ENCODE results near the gene SLC29A3.
A peak's percentile ranks its signal among the peaks of the same experiment; 100 is the strongest.

The SLC29A3 gene

GRCh38 chr10:71380841-71381240, 61.8 kb downstream of the SLC29A3 start:
- TF ChIP-seq JUND (IDR thresholded peaks at IDR 0.05; ENCODE audit: low read depth) = no peak
- DNase-seq (ENCODE audit: low read depth in 1 of 2, low spot score in 1 of 2) = no peak
- in situ Hi-C loops (cut with HindIII; ENCODE audit: low pct_unique_long_range_greater_than_20kb, low sequenced_read_pairs) = no loop called here

DNA sequence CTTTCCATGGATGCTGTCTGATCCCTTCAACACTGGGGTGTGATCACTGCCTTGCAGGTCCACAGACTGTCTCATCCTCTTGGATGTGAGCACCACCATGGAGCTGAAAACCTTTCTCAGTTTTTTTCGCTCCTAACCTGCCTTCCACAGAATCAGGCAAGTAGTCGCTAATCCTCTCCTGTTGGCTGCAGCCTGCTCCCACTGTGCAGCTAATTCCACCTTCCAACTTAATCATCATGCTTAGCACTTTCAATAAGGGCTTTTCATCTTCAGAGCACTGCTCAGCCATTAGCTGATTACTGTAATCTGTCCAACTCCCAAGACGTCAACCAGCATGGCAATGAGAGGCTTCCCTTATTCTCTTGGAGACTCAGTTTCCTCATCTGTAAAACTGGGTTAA, 62.6 kb downstream of the SLC29A3 start:
- no peak for DNase-seq (ENCODE audit: low read depth in 1 of 2, low spot score in 1 of 2)
- in situ Hi-C loops (cut with HindIII; ENCODE audit: low pct_unique_long_range_greater_than_20kb, low sequenced_read_pairs) = no loop called here
- no peak for TF ChIP-seq JUND (IDR thresholded peaks at IDR 0.05; ENCODE audit: low read depth)

DNA sequence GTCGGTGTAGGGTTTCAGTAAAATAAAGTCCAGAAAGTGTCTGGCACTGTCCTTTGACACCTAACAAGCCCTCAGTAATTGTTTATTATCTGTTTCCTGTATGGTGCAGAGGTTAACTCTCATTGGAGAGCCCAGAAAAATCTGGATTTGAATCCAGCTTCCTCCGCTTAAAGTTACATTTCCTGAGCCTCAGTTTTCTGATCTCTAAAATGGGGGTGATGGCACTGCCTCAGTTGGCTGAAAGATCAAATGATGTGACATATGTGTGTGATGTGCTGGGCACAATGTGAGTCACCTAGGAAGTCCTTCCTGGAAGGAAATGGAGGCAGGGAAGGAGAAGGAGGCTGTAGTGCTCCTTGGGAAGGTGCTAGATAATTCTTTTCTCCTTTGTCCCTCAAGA, 63.0 kb downstream of the SLC29A3 start:
- no peak for TF ChIP-seq JUND (IDR thresholded peaks at IDR 0.05; ENCODE audit: low read depth)
- no peak for DNase-seq (ENCODE audit: low read depth in 1 of 2, low spot score in 1 of 2)
- in situ Hi-C loops (cut with HindIII; ENCODE audit: low pct_unique_long_range_greater_than_20kb, low sequenced_read_pairs) = no loop called here

- in situ Hi-C loops (cut with HindIII; ENCODE audit: low pct_unique_long_range_greater_than_20kb, low sequenced_read_pairs) = no loop called here
- no peak for DNase-seq (ENCODE audit: low read depth in 1 of 2, low spot score in 1 of 2)
- no peak for TF ChIP-seq JUND (IDR thresholded peaks at IDR 0.05; ENCODE audit: low read depth)
Observed at GRCh38 chr10:71382757-71383156, 63.7 kb downstream of the SLC29A3 start.

DNA sequence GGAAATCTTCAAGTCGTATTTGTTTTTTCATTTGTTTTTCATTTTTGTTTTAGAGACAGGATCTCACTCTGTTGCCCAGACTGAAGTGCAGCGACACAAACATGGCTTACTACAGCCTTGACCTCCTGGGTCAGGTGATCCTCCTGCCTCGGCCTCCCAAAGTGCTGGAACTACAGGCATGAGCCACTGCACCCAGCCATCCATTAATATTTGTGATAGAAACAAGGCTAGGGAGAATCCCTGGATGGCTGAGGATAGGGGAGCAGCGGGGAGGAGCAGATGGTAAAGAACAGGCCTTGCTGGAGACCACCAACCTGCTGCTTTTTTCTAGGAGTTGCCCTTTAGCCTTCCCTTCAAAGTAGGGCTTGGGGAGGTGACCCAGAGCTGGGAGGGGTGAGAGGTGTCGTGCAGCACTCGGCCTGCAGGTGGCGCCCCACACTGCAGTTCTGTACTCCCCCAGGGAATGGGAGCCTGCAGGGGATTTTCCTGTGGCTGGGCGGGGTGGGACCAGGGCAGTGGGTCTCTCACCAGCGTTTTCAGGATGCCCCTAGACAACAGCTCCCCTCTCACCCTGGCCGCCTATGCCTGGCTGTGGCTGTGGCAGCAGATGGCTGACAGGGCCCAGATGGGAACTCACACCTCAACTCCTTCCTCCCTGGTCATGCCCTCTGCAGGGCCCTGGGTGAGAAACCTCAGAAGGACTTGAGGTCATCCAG, 65.1 kb downstream of the SLC29A3 start:
- no peak for TF ChIP-seq JUND (IDR thresholded peaks at IDR 0.05; ENCODE audit: low read depth)
- in situ Hi-C loops (cut with HindIII; ENCODE audit: low pct_unique_long_range_greater_than_20kb, low sequenced_read_pairs) = no loop called here
- peak; percentile 38 to 45 for DNase-seq (ENCODE audit: low read depth in 1 of 2, low spot score in 1 of 2)

DNA sequence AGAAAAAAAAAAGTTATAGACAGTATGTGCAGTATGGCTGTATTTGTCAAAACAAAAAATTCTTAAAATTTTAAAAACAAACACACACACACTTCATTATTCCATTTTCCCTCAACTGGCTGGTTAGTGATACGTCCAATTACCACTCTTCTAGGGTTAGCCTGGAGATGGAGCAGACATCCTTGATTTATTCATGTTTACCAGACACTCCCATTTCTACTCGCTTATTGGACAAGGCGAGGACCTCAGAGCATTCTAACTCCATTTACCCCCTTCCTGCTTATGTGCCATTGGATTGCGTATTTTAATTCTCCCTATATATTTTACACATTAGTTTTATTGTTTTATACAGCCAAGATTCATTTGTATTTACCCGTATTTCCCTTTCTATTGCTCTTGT, 69.1 kb downstream of the SLC29A3 start:
- in situ Hi-C loops (cut with HindIII; ENCODE audit: low pct_unique_long_range_greater_than_20kb, low sequenced_read_pairs) = no loop called here
- TF ChIP-seq JUND (IDR thresholded peaks at IDR 0.05; ENCODE audit: low read depth) = no peak
- no peak for DNase-seq (ENCODE audit: low read depth in 1 of 2, low spot score in 1 of 2)

GRCh38 chr10:71388583-71389310, 69.7 kb downstream of the SLC29A3 start:
- no peak for TF ChIP-seq JUND (IDR thresholded peaks at IDR 0.05; ENCODE audit: low read depth)
- no peak for DNase-seq (ENCODE audit: low read depth in 1 of 2, low spot score in 1 of 2)
- in situ Hi-C loops (cut with HindIII; ENCODE audit: low pct_unique_long_range_greater_than_20kb, low sequenced_read_pairs) = no loop called here

DNA sequence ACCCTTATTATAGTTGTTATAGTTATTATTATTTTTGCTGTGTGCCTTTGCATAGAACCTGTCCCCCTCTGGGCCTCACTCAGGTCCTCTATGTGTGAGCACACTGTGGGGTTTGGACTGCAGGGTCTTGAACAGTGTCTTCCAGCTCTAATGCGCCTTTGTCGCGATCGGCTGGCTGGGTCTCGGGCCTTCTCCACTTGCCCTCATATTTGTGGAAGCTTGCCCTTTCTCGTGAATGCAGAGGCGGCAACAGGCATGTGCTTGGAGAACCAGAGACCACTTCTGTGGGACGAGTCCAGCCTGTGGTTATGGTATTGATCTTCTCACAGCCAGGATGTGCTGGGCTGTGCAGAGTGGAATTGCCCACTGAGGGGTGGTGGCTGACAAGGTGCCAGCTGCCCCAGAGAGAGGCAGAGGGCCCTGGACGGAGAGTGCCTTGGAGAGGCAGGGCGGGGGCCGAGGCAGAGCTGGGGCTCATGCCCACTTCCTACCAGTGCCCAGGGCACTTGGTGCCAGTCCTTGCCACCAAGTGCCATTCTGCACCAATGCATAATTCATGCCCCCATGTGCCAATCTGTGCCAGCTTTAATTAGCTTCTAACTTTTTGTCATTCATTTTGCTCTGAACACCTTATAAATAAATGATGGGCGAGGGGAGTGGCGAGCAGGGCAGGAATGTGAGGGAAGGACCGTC, 70.9 kb downstream of the SLC29A3 start:
- in situ Hi-C loops (cut with HindIII; ENCODE audit: low pct_unique_long_range_greater_than_20kb, low sequenced_read_pairs) = no loop called here
- DNase-seq (ENCODE audit: low read depth in 1 of 2, low spot score in 1 of 2) = no peak

DNA sequence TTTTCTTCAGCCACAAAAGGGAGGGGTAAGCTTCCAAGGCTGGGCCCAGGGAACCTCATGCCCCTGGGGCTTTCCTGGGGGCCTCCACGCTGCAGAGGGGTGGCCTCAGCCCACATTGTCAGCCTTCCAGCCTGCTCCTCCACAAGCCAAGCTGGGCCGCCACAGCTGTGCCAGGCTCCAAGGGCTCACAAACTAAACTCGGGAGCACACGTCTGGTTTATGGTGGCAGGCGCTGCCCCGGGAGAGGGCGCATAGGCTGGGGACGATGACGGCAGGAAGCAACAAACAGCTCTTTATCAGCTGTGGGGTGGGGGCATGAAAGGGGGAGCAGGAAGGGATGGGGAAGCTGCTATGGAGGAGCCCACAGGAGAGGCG, 71.4 kb downstream of the SLC29A3 start:
- in situ Hi-C loops (cut with HindIII; ENCODE audit: low pct_unique_long_range_greater_than_20kb, low sequenced_read_pairs) = no loop called here
- no peak for TF ChIP-seq JUND (IDR thresholded peaks at IDR 0.05; ENCODE audit: low read depth)
- DNase-seq (ENCODE audit: low read depth in 1 of 2, low spot score in 1 of 2) = no peak

More for the DNA sequence above, 70.9 kb downstream of the SLC29A3 start:
- TF ChIP-seq JUND (IDR thresholded peaks at IDR 0.05; ENCODE audit: low read depth) = no peak

DNA sequence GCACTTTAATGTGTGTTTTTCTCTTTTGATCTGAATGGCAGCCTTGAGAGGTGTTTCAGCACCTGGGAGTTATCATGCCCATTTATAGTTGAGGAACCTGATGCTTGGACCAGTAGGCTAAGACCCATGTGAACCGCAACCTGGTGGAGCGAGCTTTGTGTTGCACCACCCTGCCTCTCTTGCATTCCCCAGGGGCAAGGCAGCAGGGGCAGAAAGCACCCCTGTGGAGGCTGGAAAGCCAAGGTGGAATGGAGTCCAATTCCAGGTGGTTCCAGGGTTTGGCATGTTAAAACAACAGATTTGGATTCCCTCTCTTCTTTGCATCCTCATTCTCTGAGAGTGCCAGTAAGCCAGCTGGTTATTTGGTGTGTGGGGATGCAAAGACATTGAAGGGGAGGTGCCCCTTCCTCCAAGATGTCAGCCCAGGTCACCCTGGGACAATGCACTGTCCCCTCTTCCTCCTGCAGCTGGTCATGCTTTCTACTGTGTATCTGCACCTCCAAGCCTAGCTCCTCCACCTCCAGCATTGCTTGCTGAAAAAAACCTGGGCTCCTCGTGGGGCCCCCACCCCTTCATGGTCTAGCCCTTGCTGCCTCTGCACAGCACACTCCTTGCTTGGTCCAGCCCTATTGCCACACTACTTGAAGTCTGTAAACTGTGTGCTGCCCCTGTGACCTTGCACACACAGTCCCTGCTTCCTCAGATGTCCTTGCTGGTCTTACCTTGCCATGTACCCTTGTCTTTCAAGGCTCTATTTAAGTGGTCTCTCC, 72.0 kb downstream of the SLC29A3 start:
- in situ Hi-C loops (cut with HindIII; ENCODE audit: low pct_unique_long_range_greater_than_20kb, low sequenced_read_pairs) = no loop called here
- TF ChIP-seq JUND (IDR thresholded peaks at IDR 0.05; ENCODE audit: low read depth) = no peak
- no peak for DNase-seq (ENCODE audit: low read depth in 1 of 2, low spot score in 1 of 2)

DNA sequence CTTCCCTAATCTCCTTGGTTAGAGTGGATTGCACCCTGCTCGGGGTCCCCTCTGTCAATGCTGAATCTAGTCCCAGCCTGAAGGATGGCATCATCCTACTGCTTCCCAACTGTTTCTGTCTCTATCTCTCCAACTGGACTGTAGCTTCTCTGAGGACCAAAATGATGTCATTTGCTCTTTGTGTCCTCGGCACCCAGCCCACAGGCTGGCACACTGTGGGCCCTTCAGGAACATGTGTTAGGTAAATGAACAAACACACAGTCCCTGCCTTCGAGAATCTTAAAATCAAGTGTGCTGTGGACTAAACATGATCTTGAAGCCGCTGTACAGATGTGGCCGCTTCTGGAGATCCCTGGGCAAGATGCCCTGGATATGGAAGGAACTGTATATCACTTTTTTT, 72.6 kb downstream of the SLC29A3 start:
- no peak for DNase-seq (ENCODE audit: low read depth in 1 of 2, low spot score in 1 of 2)
- in situ Hi-C loops (cut with HindIII; ENCODE audit: low pct_unique_long_range_greater_than_20kb, low sequenced_read_pairs) = no loop called here
- TF ChIP-seq JUND (IDR thresholded peaks at IDR 0.05; ENCODE audit: low read depth) = no peak

DNA sequence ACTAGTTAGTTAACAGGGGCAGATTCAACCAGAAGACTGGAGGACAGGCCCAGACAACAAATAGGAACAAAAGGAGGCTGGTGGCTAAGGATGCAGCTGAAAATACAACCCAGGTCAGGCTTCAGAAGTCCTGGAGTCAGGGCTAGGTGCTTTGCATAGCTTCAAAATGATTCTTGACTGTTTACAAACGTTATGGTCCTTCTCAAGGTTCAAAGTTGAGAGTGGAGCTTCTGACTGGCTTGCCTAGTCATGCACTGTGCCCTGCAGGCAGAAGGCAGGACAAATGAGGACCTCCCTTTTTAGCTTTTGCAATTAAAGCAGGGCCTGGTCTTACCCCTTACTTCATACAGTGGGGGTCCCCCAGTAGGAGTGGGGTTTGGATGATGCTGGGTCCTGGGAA, 73.2 kb downstream of the SLC29A3 start:
- TF ChIP-seq JUND (IDR thresholded peaks at IDR 0.05; ENCODE audit: low read depth) = no peak
- DNase-seq (ENCODE audit: low read depth in 1 of 2, low spot score in 1 of 2) = no peak
- in situ Hi-C loops (cut with HindIII; ENCODE audit: low pct_unique_long_range_greater_than_20kb, low sequenced_read_pairs) = no loop called here

Data from T47D (cell line).